Naive B cell (primary cell): Measurements from ENCODE around the gene NEURL2. TPM values are rescaled to one million over a fixed set of nuclear protein-coding genes. Genes with fewer than 3 reads are reported as not detected.

Experiments
- ATAC-seq, 2 donors: fragments of 150-1000 bp; cut with Tn5 transposase; 2 replicates each; pipeline ENCODE4 v1.10.0; 2021; ENCODE audit warnings: low read depth in 2 of 2, mild to moderate bottlenecking in 2 of 2, moderate library complexity in 2 of 2
- DNase-seq: peaks from one replicate; pipeline ENCODE4 v3.0.0; 2022
- H3K27ac Mint-ChIP-seq, 6 donors: one replicate each; pipeline ENCODE4 v1.8.0; 2020 to 2022; ENCODE audit warnings: mild to moderate bottlenecking in 6 of 6, mixed read lengths in 6 of 6, moderate library complexity in 5 of 6, inconsistent platforms in 2 of 6
- H3K27me3 Mint-ChIP-seq, 3 donors: one replicate each; pipeline ENCODE4 v1.8.0; 2021 to 2022; ENCODE audit warnings: mixed read lengths in 3 of 3, mild to moderate bottlenecking in 1 of 3
- H3K36me3 Mint-ChIP-seq, 2 donors: one replicate each; pipeline ENCODE4 v1.8.0; 2020 to 2022; ENCODE audit warnings: mixed read lengths in 2 of 2, inconsistent platforms in 1 of 2, mild to moderate bottlenecking in 1 of 2
- H3K4me1 Mint-ChIP-seq, 3 donors: one replicate each; pipeline ENCODE4 v1.8.0; 2020 to 2022; ENCODE audit warnings: mixed read lengths in 3 of 3, inconsistent platforms in 1 of 3, mild to moderate bottlenecking in 1 of 3, moderate library complexity in 1 of 3
- H3K4me3 Mint-ChIP-seq, 8 donors: one replicate each; pipeline ENCODE4 v1.8.0; 2020 to 2022; ENCODE audit warnings: mild to moderate bottlenecking in 8 of 8, mixed read lengths in 8 of 8, moderate library complexity in 8 of 8, inconsistent platforms in 2 of 8
- H3K9me3 Mint-ChIP-seq, 7 donors: one replicate each; pipeline ENCODE4 v1.8.0; 2020 to 2022; ENCODE audit warnings: mixed read lengths in 7 of 7, mild to moderate bottlenecking in 5 of 7, inconsistent platforms in 2 of 7, moderate library complexity in 1 of 7
- polyA plus RNA-seq, 6 donors: library from polyadenylated mRNA; unstranded; fragments of 300-500 nt; fragmentation: Illumina TruSeq; gene quantifications; one replicate each; pipeline ENCODE4 v1.2.3, GENCODE V29; 2021; ENCODE audit warnings: low read depth in 6 of 6

NEURL2 gene
- polyA plus RNA-seq, 6 donors from 2014 or later = 0.69 to 2.4 (median 1.1) TPM; not detected in 1

DNA sequence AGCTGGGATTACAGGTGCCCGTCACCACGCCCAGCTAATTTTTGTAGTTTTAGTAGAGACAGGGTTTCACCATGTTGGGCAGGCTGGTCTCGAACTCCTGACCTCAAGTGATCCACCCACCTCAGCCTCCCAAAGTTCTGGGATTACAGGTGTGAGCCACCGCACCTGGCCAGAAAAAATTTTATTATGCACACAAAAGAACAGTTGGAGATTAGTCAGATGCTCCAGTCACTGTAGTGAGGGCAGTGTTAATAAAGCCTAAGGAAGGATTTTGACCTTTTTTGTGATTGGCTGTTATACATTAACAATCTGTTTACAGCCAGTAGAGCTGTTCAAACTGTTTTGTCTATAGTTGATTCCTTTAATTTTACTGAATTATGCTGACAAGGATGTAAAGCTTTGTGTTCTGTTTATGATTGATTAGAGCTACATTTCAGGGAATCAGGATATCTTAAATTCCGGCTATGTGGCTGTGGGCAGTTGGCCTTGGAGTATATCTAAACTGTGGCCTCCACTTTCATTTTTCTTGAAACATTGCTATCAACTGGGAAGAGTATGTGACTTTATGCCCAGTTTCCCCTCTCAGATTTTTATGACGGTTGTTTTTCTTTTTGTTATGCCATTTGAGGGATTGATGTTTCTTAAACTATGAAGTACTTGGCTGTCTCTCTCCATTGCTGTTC lies 23.7 kb downstream of the NEURL2 start:
- ATAC-seq (no peak), DNase-seq (no peak)
- Mint-ChIP-seq H3K4me3 (no peak overlapping the region), H3K36me3 (peaks cover 0 to 1% of the 10 kb centered on the region in 2 donors), H3K4me1 (peaks cover 0 to 6% (median 0%) of the 10 kb centered on the region in 3 donors), H3K9me3 (no peaks in the 10 kb centered on the region), H3K27me3 (no peaks in the 10 kb centered on the region), H3K27ac (no peak overlapping the region)

DNA sequence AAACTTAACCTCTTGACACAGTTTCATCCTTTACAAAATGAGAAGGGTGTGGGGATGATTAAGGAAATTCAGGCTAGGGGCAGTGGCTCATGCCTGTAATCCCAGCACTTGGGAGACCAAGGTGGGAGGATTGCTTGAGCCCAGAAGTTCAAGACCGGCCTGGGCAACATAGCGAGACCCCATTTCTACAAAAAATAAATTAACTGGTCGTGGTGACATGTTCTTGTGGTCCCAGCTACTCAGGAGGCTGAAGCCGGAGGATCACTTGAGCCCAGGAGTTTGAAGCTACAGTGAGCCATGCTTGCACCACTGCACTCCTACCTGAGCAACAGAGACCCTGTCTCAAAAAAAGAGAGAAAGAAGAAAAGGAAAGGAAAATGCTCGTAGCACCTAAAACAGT lies 24.6 kb downstream of the NEURL2 start:
- Mint-ChIP-seq H3K36me3 (no peaks in the 10 kb centered on the region), H3K27me3 (no peaks in the 10 kb centered on the region), H3K27ac (peak overlapping the region in 1 of 6 donors; percentile 77), H3K4me3 (no peak overlapping the region), H3K9me3 (no peaks in the 10 kb centered on the region), H3K4me1 (peaks cover under 1 to 6% (median under 1%) of the 10 kb centered on the region in 3 donors)
- ATAC-seq = no peak
- DNase-seq = no peak

DNA sequence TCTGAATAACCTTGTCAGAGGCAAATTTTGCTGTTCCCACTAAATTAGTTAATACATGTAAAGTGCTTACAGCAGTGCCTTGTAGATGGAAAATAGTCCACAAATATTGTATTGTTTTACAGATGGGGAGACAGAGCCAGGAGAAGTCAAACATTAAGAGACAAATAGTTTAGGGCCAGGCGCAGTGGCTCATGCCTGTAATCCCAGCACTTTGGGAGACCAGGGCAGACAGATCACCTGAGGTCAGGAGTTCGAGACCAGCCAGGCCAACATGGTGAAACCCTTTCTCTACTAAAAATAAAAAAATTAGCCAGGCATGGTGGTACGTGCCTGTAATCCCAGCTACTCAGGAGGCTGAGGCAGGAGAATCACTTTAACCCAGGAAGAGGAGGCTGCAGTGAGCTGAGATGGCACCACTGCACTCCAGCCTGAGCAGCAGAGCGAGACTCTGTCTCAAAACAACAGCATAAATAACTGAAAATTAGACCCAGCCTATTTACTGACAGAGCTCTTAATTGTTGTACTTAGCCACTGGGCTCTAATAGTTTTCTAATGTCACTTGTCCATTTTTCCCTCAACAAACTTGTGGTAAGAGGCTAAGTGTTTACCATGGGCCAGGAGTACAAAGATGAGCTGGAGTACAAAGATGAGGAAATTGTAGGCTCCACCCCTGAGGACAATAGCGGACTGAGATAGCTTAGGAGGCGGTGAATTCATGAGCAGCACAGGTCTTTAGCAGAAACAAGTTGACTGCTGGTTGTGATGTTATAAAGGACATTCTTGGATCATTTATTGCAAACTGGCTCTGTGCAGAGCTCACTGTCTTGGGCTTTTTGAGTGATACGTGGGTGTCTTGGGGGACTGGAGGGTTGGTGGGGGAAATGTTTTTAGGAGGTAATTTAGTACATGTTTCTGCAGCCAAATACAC lies 27.2 kb downstream of the NEURL2 start:
- Mint-ChIP-seq H3K36me3 (peaks cover 6 to 11% of the 10 kb centered on the region in 2 donors), H3K9me3 (no peaks in the 10 kb centered on the region), H3K4me1 (peaks cover 13 to 20% (median 15%) of the 10 kb centered on the region in 3 donors), H3K27ac (no peak overlapping the region), H3K4me3 (no peak overlapping the region), H3K27me3 (no peaks in the 10 kb centered on the region)
- ATAC-seq = no peak
- DNase-seq = no peak

DNA sequence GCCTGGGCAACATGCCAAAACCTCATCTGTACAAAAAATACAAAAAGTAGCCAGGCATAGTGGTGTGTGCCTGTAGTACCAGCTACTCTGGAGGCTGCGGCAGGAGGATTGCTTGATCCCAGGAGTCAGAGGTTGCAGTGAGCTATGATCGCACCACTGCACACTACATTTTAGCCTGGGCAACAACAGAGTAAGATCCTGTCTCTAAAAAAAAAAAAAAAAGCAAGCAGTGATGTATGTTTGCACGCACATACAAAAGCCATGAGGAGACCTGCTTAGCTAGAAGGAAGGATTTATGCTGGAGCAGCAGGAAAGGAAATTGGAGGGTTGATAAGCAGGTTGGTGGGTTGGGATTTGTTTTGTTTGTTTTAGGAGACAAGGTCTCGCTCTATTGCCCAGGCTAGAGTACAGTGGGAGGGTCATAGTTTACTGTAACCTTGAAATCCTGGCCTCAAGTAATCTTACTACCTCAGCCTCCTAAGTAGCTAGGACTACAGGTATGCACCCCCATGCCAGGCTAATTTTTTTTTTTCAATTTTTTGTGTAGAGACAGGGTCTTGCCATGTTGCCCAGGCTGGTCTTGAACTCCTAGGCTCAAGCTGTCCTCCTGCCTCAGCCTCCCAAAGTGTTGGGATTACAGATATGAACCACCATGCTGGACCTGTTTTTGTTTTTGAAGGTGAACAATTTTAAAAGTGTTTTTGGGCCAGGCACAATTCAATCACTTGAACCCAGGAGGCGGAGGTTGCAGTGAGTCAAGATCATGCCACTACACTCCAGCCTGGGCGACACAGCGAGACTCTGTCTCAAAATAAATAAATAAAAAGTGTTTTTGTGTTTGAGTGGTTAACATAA lies 29.6 kb downstream of the NEURL2 start:
- no peaks in the 10 kb centered on the region for H3K27me3 Mint-ChIP-seq
- no peak for DNase-seq
- peaks cover 30 to 32% (median 31%) of the 10 kb centered on the region in 3 donors for H3K4me1 Mint-ChIP-seq

DNA sequence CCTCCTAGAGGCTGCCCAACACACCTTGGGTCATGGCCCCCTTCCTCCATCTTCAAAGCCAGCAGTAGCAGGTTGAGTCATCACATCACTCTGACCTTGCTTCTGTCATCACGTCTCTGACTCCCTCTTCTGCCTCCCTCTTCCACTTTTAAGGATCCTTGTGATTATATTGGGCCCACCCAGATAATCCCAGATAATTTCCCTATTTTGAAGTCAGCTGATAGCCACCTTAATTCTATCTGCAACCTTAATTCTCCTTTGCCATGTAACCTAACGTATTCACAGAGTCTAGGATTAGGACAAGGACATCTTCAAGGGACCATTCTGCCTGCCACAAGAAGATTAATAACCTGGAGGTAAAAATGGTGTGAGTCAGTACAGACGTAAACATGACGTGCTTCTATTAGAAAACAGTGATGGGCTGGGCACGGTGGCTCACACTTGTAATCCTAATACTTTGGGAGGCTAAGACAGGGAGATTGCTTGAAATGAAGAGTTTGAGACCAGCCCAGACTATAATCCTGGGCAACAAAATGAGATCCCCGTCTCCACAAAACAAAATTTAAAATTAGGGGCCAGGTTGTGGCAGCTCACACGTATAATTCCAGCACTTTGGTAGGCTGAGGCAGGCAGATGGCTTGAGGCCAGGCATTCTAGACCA lies 30.3 kb downstream of the NEURL2 start:
- H3K27me3 Mint-ChIP-seq = no peaks in the 10 kb centered on the region
- peak overlapping the region in 2 of 6 donors; percentile 75 to 84 for H3K27ac Mint-ChIP-seq
- no peak for DNase-seq
- no peak for ATAC-seq
- peaks cover 31 to 39% (median 37%) of the 10 kb centered on the region in 3 donors for H3K4me1 Mint-ChIP-seq
- H3K9me3 Mint-ChIP-seq = no peaks in the 10 kb centered on the region
- H3K36me3 Mint-ChIP-seq = peaks cover 6 to 11% of the 10 kb centered on the region in 2 donors
- H3K4me3 Mint-ChIP-seq = peak overlapping the region in 1 of 8 donors; percentile 69

More for the DNA sequence above, 29.6 kb downstream of the NEURL2 start:
- H3K9me3 Mint-ChIP-seq = no peaks in the 10 kb centered on the region
- H3K4me3 Mint-ChIP-seq = no peak overlapping the region
- ATAC-seq = no peak
- peaks cover 6 to 11% of the 10 kb centered on the region in 2 donors for H3K36me3 Mint-ChIP-seq
- no peak overlapping the region for H3K27ac Mint-ChIP-seq

DNA sequence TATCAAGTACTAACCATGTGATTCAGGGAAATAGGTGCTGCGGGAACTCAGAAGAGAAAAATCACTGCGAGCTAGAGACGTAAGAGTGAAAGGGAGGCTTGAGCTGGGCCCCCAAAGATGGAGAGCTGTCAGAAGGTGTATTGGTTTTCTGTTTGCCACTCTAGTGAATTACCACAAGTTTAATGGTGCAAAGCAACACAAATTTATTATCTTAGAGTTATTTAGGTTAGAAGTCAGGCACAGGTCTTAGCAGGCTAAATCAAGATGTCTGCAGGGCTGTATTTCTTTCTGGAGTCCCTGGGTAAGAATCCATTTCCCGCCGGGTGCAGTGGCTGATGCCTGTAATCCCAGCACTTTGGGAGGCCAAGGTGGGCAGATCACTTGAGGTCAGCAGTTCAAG lies 31.1 kb downstream of the NEURL2 start:
- Mint-ChIP-seq H3K36me3 (peaks cover 6 to 11% of the 10 kb centered on the region in 2 donors), H3K27me3 (no peaks in the 10 kb centered on the region), H3K4me1 (peaks cover 31 to 42% (median 40%) of the 10 kb centered on the region in 3 donors), H3K9me3 (no peaks in the 10 kb centered on the region), H3K4me3 (peak overlapping the region in 1 of 8 donors; percentile 69), H3K27ac (no peak overlapping the region)
- DNase-seq (no peak), ATAC-seq (no peak)

DNA sequence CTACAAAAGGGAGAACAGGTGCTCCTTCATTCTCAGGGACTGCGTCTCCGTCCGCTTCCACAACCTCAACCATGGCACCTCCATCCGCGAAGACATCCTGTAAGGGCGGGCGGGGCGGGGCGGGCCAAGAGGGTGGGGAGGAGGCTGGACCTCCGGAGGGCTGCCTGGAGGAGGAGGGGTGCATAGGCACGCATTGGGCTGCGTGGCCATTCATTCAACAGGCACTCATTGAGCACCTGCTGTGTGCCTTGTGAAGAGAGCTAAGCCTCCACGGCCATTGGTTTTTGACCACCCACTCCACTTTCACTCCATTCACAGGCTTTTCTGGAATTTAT lies 33.2 kb downstream of the NEURL2 start:
- DNase-seq (no peak), ATAC-seq (peak; percentile 2 to 4)
- H3K27ac Mint-ChIP-seq = peak overlapping the region; percentile 91 to 97 (median 93)
- H3K4me3 Mint-ChIP-seq = peak overlapping the region; percentile 91 to 99 (median 95)
- no peaks in the 10 kb centered on the region for H3K27me3 Mint-ChIP-seq
- H3K9me3 Mint-ChIP-seq = no peaks in the 10 kb centered on the region
- H3K4me1 Mint-ChIP-seq = peaks cover 28 to 47% (median 46%) of the 10 kb centered on the region in 3 donors
- H3K36me3 Mint-ChIP-seq = peaks cover 6 to 11% of the 10 kb centered on the region in 2 donors

DNA sequence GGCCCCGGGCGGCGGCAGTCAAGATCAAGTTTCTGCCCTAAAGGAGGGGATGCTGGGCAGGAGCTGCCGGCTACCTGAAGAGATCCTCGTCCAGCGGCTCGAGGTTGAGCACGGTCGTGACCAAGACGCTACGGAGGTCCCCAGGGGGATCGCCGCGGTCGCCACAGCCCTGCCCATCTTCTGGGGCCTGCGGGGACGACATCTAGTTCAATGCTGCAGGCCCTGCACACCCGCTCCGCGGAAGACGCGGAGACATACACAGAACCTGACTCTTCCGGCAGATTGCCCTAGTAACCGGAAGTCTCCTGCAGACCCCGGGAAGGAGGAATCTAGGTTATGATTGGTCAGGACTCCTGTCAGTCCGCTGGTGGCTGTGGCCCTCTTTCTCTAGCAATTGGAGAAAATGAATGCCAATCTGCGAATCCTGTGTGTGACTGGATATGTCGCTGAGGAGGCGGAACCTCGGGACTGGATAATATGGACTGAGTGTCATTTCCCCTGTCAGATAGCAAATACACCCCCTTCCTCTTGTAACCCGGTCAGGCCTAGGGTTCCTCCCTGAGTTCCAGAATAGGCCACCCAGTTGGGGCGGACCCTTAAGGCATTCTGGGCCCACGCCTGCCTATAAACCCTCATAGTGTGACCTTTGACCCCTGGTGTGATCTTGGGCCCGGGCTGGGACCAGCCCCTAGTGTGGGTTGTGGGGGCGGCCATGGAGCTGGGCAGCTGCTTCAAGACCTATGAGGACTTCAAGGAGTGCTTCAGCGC lies 33.7 kb downstream of the NEURL2 start, which contains the start of the genes ACOT8 and ZSWIM3:
ACOT8 (minus strand) TSS at position 279 of the 768 bp plus-strand sequence; CDS start at position 202, 77 bp downstream.
ZSWIM3 (plus strand) TSS at position 501 of the 768 bp plus-strand sequence; CDS start at position 713, 212 bp downstream.
- no peaks in the 10 kb centered on the region for H3K27me3 Mint-ChIP-seq
- peak; percentile 98 for DNase-seq
- no peaks in the 10 kb centered on the region for H3K9me3 Mint-ChIP-seq
- ATAC-seq = peak; percentile 97
- peak within 1 kb of the TSS; percentile 91 to 99 (median 95) for H3K4me3 Mint-ChIP-seq
- H3K27ac Mint-ChIP-seq = peak within 1 kb of the TSS; percentile 91 to 97 (median 93)
- peaks cover 28 to 47% (median 46%) of the 10 kb centered on the region in 3 donors for H3K4me1 Mint-ChIP-seq
- H3K36me3 Mint-ChIP-seq = peaks cover 6 to 11% of the 10 kb centered on the region in 2 donors

DNA sequence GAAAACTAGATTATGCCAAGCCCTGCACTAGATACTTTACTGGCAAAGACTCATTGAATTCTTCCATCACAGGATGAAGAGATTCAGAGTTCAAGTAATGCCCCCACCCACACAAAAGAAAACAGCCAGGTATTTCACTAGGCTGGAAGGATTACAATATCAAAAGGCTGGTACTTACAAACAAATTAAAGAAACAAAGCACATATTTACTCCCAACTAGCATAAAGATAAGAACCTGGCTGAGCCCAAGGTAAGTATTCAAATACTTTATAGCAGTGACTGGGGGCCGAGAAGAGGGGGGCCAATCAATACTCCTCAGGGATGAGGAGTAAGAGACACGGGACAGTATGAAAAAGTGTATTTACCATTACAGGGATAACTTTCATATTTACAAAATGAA lies 37.5 kb downstream of the NEURL2 start:
- no peaks in the 10 kb centered on the region for H3K9me3 Mint-ChIP-seq
- peaks cover 0 to 6% of the 10 kb centered on the region in 2 donors for H3K36me3 Mint-ChIP-seq
- ATAC-seq (no peak), DNase-seq (no peak)
- H3K4me1 Mint-ChIP-seq = peaks cover 19 to 38% (median 29%) of the 10 kb centered on the region in 3 donors
- H3K4me3 Mint-ChIP-seq = peak overlapping the region in 1 of 8 donors; percentile 68
- no peaks in the 10 kb centered on the region for H3K27me3 Mint-ChIP-seq
- no peak overlapping the region for H3K27ac Mint-ChIP-seq

DNA sequence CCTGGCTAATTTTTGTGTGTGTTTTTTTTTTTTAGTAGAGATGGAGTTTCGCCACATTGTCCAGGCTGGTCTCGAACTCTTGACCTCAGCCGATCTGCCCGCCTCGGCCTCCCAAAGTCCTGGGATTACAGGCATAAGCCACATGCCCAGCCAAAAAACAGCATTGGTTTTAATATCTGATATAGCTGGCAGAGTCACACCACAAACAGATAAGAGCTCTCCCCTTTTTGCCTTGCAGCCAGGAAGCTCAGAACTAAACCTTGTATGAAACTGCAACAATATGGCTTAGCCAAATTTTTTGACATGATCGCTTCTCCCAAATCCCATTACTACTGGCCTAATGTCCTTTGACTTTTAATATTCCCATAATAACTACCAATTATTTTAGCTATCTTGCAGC lies 38.7 kb downstream of the NEURL2 start:
- Mint-ChIP-seq H3K27me3 (no peaks in the 10 kb centered on the region), H3K9me3 (no peaks in the 10 kb centered on the region), H3K36me3 (peaks cover 0 to 8% of the 10 kb centered on the region in 2 donors), H3K27ac (no peak overlapping the region), H3K4me1 (peaks cover 9 to 30% (median 26%) of the 10 kb centered on the region in 3 donors), H3K4me3 (peak overlapping the region in 1 of 8 donors; percentile 25)
- no peak for ATAC-seq
- no peak for DNase-seq

DNA sequence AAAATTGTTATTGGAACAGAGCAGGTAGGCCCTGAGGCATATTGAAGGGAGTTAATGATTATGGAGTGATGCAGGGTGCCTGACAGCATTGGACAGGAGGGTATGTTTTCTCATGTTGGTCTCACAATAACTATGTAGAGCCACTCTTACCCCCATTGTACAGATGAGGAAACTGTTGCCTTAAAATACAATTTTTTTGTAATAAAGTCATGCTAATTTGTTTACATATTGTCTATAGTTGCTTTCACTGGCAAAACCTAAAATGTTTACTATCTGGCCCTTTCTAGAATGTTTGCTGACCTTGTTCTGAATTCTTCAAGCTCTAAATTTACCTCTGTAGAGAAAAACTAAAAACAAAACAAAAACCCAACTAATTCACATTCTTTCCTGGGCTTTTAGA lies 39.5 kb downstream of the NEURL2 start:
- H3K27me3 Mint-ChIP-seq = no peaks in the 10 kb centered on the region
- H3K36me3 Mint-ChIP-seq = peaks cover 0 to 8% of the 10 kb centered on the region in 2 donors
- H3K9me3 Mint-ChIP-seq = no peaks in the 10 kb centered on the region
- peaks cover 5 to 23% (median 21%) of the 10 kb centered on the region in 3 donors for H3K4me1 Mint-ChIP-seq
- ATAC-seq = no peak
- no peak for DNase-seq
- H3K4me3 Mint-ChIP-seq = no peak overlapping the region
- no peak overlapping the region for H3K27ac Mint-ChIP-seq

DNA sequence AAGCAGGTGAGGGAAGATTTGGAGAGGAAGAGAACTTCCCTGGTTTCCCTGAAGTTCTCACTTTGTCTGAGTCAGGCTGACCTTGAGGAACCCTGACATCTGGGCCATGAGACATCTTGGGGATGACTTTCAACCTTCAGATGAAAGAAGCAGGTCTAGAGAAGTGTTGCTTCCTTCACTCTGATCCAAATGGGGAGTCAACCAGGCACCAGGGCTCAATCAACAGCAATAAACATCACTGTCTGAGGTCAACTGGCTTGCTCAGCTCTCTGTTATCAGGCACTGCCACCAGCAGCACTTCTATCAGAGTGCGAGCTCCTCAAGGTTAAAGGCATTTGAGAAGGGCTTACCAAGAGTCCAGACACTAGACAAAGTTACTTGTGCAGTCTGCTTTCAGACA lies 40.1 kb downstream of the NEURL2 start:
- ATAC-seq (no peak), DNase-seq (no peak)
- Mint-ChIP-seq H3K9me3 (no peaks in the 10 kb centered on the region), H3K27ac (no peak overlapping the region), H3K27me3 (no peaks in the 10 kb centered on the region), H3K4me1 (peaks cover 4 to 17% (median 15%) of the 10 kb centered on the region in 3 donors), H3K4me3 (no peak overlapping the region), H3K36me3 (peaks cover 0 to 8% of the 10 kb centered on the region in 2 donors)
